ENCODE results near the gene CGNL1.

Gene CGNL1

GRCh38 chr15:57548351-57548750, 172.0 kb downstream of the CGNL1 start:
- no peak for DNase-seq (ENCODE audit: low read depth in 2 of 2)

GRCh38 chr15:57548835-57549234, 172.5 kb downstream of the CGNL1 start:
- DNase-seq (ENCODE audit: low read depth in 2 of 2) = no peak

- no peak for DNase-seq (ENCODE audit: low read depth in 2 of 2)
Observed at GRCh38 chr15:57549935-57550334, 173.6 kb downstream of the CGNL1 start.

- DNase-seq (ENCODE audit: low read depth in 2 of 2) = no peak
Observed at GRCh38 chr15:57550640-57551039, 174.3 kb downstream of the CGNL1 start.

GRCh38 chr15:57551715-57552677, 175.7 kb downstream of the CGNL1 start:
- DNase-seq (ENCODE audit: low read depth in 2 of 2) = no peak

- no peak for DNase-seq (ENCODE audit: low read depth in 2 of 2)
Observed at GRCh38 chr15:57552678-57553334, 176.5 kb downstream of the CGNL1 start.

GRCh38 chr15:57553526-57553925, 177.2 kb downstream of the CGNL1 start:
- DNase-seq (ENCODE audit: low read depth in 2 of 2) = no peak

- DNase-seq (ENCODE audit: low read depth in 2 of 2) = no peak
Observed at GRCh38 chr15:57554063-57554811, 177.9 kb downstream of the CGNL1 start.

GRCh38 chr15:57554812-57555179, 178.5 kb downstream of the CGNL1 start:
- DNase-seq (ENCODE audit: low read depth in 2 of 2) = no peak

- DNase-seq (ENCODE audit: low read depth in 2 of 2) = no peak
Observed at GRCh38 chr15:57555270-57555669, 179.0 kb downstream of the CGNL1 start.

GRCh38 chr15:57556040-57556439, 179.7 kb downstream of the CGNL1 start:
- no peak for DNase-seq (ENCODE audit: low read depth in 2 of 2)

GRCh38 chr15:57557267-57557666, 181.0 kb downstream of the CGNL1 start:
- no peak for DNase-seq (ENCODE audit: low read depth in 2 of 2)

GRCh38 chr15:57557810-57558209, 181.5 kb downstream of the CGNL1 start:
- no peak for DNase-seq (ENCODE audit: low read depth in 2 of 2)

GRCh38 chr15:57559875-57560274, 183.6 kb downstream of the CGNL1 start:
- DNase-seq (ENCODE audit: low read depth in 2 of 2) = peak; percentile 31 to 42

GRCh38 chr15:57561041-57561711, 184.9 kb downstream of the CGNL1 start:
- DNase-seq (ENCODE audit: low read depth in 2 of 2) = peak; percentile 9 to 22

GRCh38 chr15:57562196-57562769, 186.0 kb downstream of the CGNL1 start:
- DNase-seq (ENCODE audit: low read depth in 2 of 2) = no peak

- no peak for DNase-seq (ENCODE audit: low read depth in 2 of 2)
Observed at GRCh38 chr15:57563416-57563815, 187.1 kb downstream of the CGNL1 start.

GRCh38 chr15:57565311-57565710, 189.0 kb downstream of the CGNL1 start:
- DNase-seq (ENCODE audit: low read depth in 2 of 2) = no peak

GRCh38 chr15:57566834-57567233, 190.5 kb downstream of the CGNL1 start:
- DNase-seq (ENCODE audit: low read depth in 2 of 2) = no peak

- DNase-seq (ENCODE audit: low read depth in 2 of 2) = no peak
Observed at GRCh38 chr15:57567891-57568290, 191.6 kb downstream of the CGNL1 start.

GRCh38 chr15:57568299-57568698, 192.0 kb downstream of the CGNL1 start:
- no peak for DNase-seq (ENCODE audit: low read depth in 2 of 2)

Measured in stimulated activated CD8-positive, alpha-beta memory T cell treated with anti-CD3 and anti-CD28 coated beads, Interleukin-2, amount 100 ng/mL, for 1 hour (primary cell).